Subcutaneous adipose tissue (tissue), 4 donors: ENCODE measurements around the gene CPPED1. TPM values are rescaled to one million over a fixed set of nuclear protein-coding genes. Genes with fewer than 3 reads are reported as not detected.

Experiments used
- total RNA-seq, 4 donors: library from RNA; depleted of rRNA; stranded (reverse); fragments of >200 nt; gene quantifications; one replicate each; pipeline ENCODE4 v1.1.0, GENCODE V29; 2016
- TF ChIP-seq, protein P1 (sequence below): fragments of 450-650 bp; IDR thresholded peaks from one replicate; pipeline ENCODE4 v1.5.1; 2016; ENCODE audit warnings: low read depth, mild to moderate bottlenecking, control low read depth, antibody characterized with exemption, moderate library complexity

Gene CPPED1
- total RNA-seq, 4 donors from 2014 or later: 15.3 to 32.0 (median 23.3) TPM

DNA sequence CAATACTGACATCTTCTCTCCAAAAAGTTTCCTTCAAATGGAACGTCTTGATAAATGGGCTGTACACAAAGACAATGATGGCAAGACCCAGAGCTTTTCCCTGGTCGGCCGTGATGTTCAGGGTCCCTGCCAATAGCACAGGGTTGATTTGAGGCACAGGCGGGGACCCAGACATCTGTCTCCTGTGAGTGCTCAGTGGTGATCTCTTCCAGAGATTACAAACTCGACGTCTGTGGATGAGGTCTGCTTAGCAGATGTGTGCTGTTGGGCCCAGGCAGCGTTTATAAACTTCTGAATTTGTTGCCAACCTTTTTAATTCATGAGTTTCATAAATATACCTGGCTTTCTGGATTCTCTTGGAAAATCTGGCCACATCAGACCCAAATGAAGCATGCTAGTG is 14.9 kb downstream of the CPPED1 start:
- TF ChIP-seq, protein P1, sequence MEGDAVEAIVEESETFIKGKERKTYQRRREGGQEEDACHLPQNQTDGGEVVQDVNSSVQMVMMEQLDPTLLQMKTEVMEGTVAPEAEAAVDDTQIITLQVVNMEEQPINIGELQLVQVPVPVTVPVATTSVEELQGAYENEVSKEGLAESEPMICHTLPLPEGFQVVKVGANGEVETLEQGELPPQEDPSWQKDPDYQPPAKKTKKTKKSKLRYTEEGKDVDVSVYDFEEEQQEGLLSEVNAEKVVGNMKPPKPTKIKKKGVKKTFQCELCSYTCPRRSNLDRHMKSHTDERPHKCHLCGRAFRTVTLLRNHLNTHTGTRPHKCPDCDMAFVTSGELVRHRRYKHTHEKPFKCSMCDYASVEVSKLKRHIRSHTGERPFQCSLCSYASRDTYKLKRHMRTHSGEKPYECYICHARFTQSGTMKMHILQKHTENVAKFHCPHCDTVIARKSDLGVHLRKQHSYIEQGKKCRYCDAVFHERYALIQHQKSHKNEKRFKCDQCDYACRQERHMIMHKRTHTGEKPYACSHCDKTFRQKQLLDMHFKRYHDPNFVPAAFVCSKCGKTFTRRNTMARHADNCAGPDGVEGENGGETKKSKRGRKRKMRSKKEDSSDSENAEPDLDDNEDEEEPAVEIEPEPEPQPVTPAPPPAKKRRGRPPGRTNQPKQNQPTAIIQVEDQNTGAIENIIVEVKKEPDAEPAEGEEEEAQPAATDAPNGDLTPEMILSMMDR: no peak

- TF ChIP-seq, protein P1: no peak
Observed at GRCh38 chr16:12786081-12786480, 17.6 kb downstream of the CPPED1 start.

GRCh38 chr16:12784076-12784475 is 19.6 kb downstream of the CPPED1 start:
- TF ChIP-seq, protein P1: no peak

- TF ChIP-seq, protein P1: no peak
Observed at GRCh38 chr16:12781777-12782176, 21.9 kb downstream of the CPPED1 start.

DNA sequence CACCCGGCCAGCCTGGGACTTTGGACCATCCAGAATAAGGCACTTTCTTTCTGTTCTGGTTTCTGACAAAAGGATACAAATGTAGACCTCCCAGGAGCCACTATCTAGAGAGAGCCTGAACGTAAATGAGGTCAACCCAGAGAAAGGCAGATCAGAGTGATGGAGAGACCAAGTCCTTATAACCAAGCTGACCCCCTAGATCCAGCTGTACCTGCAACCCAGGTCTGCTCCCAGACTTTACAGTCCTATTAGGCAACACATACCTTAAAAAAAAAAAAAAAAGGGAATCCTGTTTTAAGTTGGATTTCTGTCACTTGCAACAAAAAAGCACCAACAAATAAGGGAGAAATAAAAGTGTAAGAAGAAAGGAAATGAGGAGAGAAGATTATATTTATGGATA is 23.2 kb downstream of the CPPED1 start:
- TF ChIP-seq, protein P1: no peak

GRCh38 chr16:12778726-12779125 is 25.0 kb downstream of the CPPED1 start:
- TF ChIP-seq, protein P1: no peak

GRCh38 chr16:12775656-12776236 is 27.9 kb downstream of the CPPED1 start:
- TF ChIP-seq, protein P1: no peak
